OCI-LY3 (cell line): Measurements from ENCODE around the gene PPM1K.

Source experiments
- H2AFZ ChIP-seq: fragments of 200-600, 300-600 bp; shearing (Covaris generic); 2 replicates; pipeline ENCODE4 v1.6.0; 2014; ENCODE audit warnings: antibody characterized with exemption, low read depth, low read length
- H3K27ac ChIP-seq: fragments of 200-600, 300-600 bp; sonication (generic); 2 replicates; pipeline ENCODE4 v1.5.1; 2014; ENCODE audit warnings: mild to moderate bottlenecking, low read length, moderate library complexity, mixed read lengths
- H3K27me3 ChIP-seq: fragments of 200-600, 300-600 bp; sonication (generic); 2 replicates; pipeline ENCODE4 v1.6.1; 2014; ENCODE audit warnings: low read depth, low read length, mixed read lengths
- H3K36me3 ChIP-seq: fragments of 200-600, 300-600 bp; sonication (generic); replicated peaks from 2 replicates; pipeline ENCODE3; 2014; ENCODE audit warnings: low read depth, low read length, mixed read lengths
- H3K4me1 ChIP-seq: fragments of 300-600, 200-600 bp; sonication (generic); 2 replicates; pipeline ENCODE4 v1.6.1; 2014; ENCODE audit warnings: low read length, mixed read lengths
- H3K4me2 ChIP-seq: fragments of 200-600, 300-600 bp; sonication (generic); 2 replicates; pipeline ENCODE4 v1.6.1; 2014; ENCODE audit warnings: low read length, mixed read lengths
- H3K4me3 ChIP-seq: fragments of 300-600, 200-600 bp; sonication (generic); 2 replicates; pipeline ENCODE4 v1.5.1; 2014; ENCODE audit warnings: antibody characterized with exemption, mild to moderate bottlenecking, low read length, moderate library complexity
- H3K79me2 ChIP-seq: fragments of 300-600, 200-600 bp; shearing (Covaris generic); 2 replicates; pipeline ENCODE4 v1.6.1; 2014; ENCODE audit warnings: mild to moderate bottlenecking, low read length, mixed read lengths
- H3K9ac ChIP-seq: fragments of 300-600, 200-600 bp; shearing (Covaris generic); 2 replicates; pipeline ENCODE4 v1.6.0; 2014; ENCODE audit warnings: mild to moderate bottlenecking, low read length, moderate library complexity
- H3K9me3 ChIP-seq: fragments of 200-600, 300-600 bp; shearing (Covaris generic); 2 replicates; pipeline ENCODE4 v1.6.1; 2014; ENCODE audit warnings: low read length, mixed read lengths; ENCODE audit not compliant: insufficient read depth
- H4K20me1 ChIP-seq: fragments of 200-600, 300-600 bp; sonication (generic); 2 replicates; pipeline ENCODE4 v1.6.1; 2016; ENCODE audit warnings: low read length, mixed read lengths; ENCODE audit not compliant: insufficient read depth
- CTCF ChIP-seq: fragments of 200-600, 300-600 bp; sonication (generic); IDR thresholded peaks from 2 replicates; pipeline ENCODE4 v1.5.1; 2014; ENCODE audit warnings: antibody characterized with exemption, low read length, low read depth
- EZH2phosphoT487 ChIP-seq: fragments of 200-600 bp; shearing (Covaris generic); IDR thresholded peaks from 2 replicates; pipeline ENCODE4 v1.6.1; 2018; ENCODE audit warnings: antibody characterized with exemption, mixed run types, low read depth

Gene PPM1K

DNA sequence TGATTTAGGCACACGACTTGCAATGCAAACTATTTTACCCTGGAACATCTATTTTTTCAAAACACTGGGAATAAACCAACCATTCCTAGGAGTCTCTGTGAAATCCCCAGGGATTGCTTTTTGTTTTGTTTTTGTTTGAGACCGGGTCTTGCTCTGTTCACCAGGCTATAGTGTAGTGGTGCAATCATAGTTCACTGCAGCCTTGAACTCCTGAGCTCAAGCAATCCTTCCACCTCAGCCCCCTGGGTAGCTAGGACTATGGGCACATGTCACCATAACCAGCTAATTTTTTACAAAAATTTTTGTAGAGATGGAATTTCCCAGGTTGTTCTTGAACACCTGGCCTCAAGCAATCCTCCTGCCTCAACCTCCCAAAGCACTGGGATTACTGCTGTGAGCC is 37.8 kb downstream of the PPM1K start:
- no peak for TF ChIP-seq EZH2phosphoT487
- TF ChIP-seq CTCF, result no peak
- Histone ChIP-seq H3K27ac (no peak overlapping the region), H3K4me3 (no peak overlapping the region), H3K36me3 (no peaks in the 10 kb centered on the region), H4K20me1 (no peaks in the 10 kb centered on the region), H3K4me2 (no peak overlapping the region), H3K4me1 (peaks cover 18% of the 10 kb centered on the region), H2AFZ (no peak overlapping the region), H3K79me2 (no peaks in the 10 kb centered on the region), H3K9ac (no peak overlapping the region), H3K9me3 (no peaks in the 10 kb centered on the region), H3K27me3 (no peaks in the 10 kb centered on the region)

- Histone ChIP-seq H4K20me1 (no peaks in the 10 kb centered on the region), H3K9me3 (no peaks in the 10 kb centered on the region), H3K4me3 (peak overlapping the region; percentile 86), H3K27ac (no peak overlapping the region), H3K27me3 (no peaks in the 10 kb centered on the region), H2AFZ (peak overlapping the region; percentile 99), H3K36me3 (no peaks in the 10 kb centered on the region), H3K79me2 (no peaks in the 10 kb centered on the region), H3K9ac (peak overlapping the region; percentile 64), H3K4me1 (peaks cover 18% of the 10 kb centered on the region), H3K4me2 (peak overlapping the region; percentile 98)
- no peak for TF ChIP-seq CTCF
Measured at GRCh38 chr4:88244816-88245579, 39.4 kb downstream of the PPM1K start.

GRCh38 chr4:88244056-88244455 is 40.3 kb downstream of the PPM1K start:
- H3K79me2 ChIP-seq, result no peaks in the 10 kb centered on the region
- no peak overlapping the region for H3K4me3 ChIP-seq
- H3K36me3 ChIP-seq, result no peaks in the 10 kb centered on the region
- no peaks in the 10 kb centered on the region for H3K27me3 ChIP-seq
- no peak overlapping the region for H3K9ac ChIP-seq
- peaks cover 11% of the 10 kb centered on the region for H3K4me1 ChIP-seq
- no peaks in the 10 kb centered on the region for H3K9me3 ChIP-seq
- H3K4me2 ChIP-seq, result no peak overlapping the region
- no peak overlapping the region for H2AFZ ChIP-seq
- H4K20me1 ChIP-seq, result no peaks in the 10 kb centered on the region
- TF ChIP-seq EZH2phosphoT487, result no peak
- no peak for TF ChIP-seq CTCF
- H3K27ac ChIP-seq, result no peak overlapping the region

GRCh38 chr4:88242144-88242543 is 42.2 kb downstream of the PPM1K start:
- no peaks in the 10 kb centered on the region for H4K20me1 ChIP-seq
- H3K79me2 ChIP-seq, result no peaks in the 10 kb centered on the region
- no peak for TF ChIP-seq EZH2phosphoT487
- no peak for TF ChIP-seq CTCF
- no peak overlapping the region for H3K4me3 ChIP-seq
- no peaks in the 10 kb centered on the region for H3K9me3 ChIP-seq
- H3K4me1 ChIP-seq, result peaks cover 11% of the 10 kb centered on the region
- no peaks in the 10 kb centered on the region for H3K27me3 ChIP-seq
- no peak overlapping the region for H3K4me2 ChIP-seq
- H3K27ac ChIP-seq, result no peak overlapping the region
- no peaks in the 10 kb centered on the region for H3K36me3 ChIP-seq
- H3K9ac ChIP-seq, result no peak overlapping the region
- H2AFZ ChIP-seq, result no peak overlapping the region
